Erythroblast (primary cell): ENCODE results near the gene ABHD3.

Source experiments
- GATA1 ChIP-seq: IDR thresholded peaks from 2 replicates; pipeline ENCODE4 v1.6.1; 2011; ENCODE audit warnings: low read depth, mild to moderate bottlenecking, control low read depth, low read length, moderate library complexity
- POLR2A ChIP-seq: IDR thresholded peaks from 2 replicates; pipeline ENCODE4 v1.6.1; 2011; ENCODE audit warnings: mild to moderate bottlenecking, low read length

- TF ChIP-seq POLR2A (no peak), GATA1 (no peak)
Measured at GRCh38 chr18:21636769-21637168, 67.8 kb downstream of the ABHD3 start.
